ENCODE data around the gene NRXN2.
"Not testable (repeated sequence)": the region's sequence is repeated elsewhere in the genome, so short reads cannot be mapped to it uniquely, and the experiment has no call there.

The NRXN2 gene

DNA sequence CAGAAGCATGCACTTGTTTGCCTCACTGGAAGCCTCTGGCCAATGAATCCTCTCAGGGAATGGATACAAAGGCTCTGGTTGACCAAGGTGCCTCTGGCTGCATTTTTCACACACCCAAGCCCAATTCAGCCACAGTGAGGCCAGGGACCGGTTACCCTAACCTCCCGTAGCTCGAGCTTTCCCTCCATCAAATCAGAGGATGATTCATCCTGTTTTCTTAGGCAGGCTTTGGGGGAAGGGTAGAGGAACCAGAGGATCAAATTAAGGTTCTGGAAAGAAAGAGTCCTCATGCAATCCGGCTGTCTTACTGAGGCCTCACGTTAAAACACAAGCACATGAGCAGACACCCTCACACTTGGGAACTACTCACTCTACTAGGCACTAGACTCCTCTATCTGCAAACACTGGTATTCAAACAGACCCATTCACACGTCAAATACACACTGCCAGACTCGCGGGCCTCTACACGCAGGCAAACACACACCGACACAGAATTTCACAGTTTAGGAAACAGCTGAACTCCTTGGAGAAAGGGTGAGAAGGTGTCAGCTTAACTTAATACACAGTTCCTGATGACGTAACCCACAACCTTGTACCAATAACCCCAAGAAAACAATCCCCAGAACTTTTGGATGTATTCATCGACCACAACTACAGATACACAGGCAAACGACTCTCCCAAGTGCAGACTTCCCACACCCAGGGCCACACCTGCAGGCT, 12.4 kb downstream of the NRXN2 start:
- no peak overlapping the region for H3K4me2 ChIP-seq (ENCODE audit: low read length)
- no peak overlapping the region for H3K4me3 ChIP-seq (ENCODE audit: low read depth, low read length, poor library complexity, severe bottlenecking)
- H3K79me2 ChIP-seq (ENCODE audit: insufficient read depth, low read length): no peaks in the 10 kb centered on the region
- H3K27me3 ChIP-seq (ENCODE audit: insufficient read depth, low read length): peaks cover 5% of the 10 kb centered on the region; the same call in 1 of the 2 replicates
- H3K36me3 ChIP-seq (ENCODE audit: insufficient read depth, low read length): no peaks in the 10 kb centered on the region
- TF ChIP-seq, protein P1, sequence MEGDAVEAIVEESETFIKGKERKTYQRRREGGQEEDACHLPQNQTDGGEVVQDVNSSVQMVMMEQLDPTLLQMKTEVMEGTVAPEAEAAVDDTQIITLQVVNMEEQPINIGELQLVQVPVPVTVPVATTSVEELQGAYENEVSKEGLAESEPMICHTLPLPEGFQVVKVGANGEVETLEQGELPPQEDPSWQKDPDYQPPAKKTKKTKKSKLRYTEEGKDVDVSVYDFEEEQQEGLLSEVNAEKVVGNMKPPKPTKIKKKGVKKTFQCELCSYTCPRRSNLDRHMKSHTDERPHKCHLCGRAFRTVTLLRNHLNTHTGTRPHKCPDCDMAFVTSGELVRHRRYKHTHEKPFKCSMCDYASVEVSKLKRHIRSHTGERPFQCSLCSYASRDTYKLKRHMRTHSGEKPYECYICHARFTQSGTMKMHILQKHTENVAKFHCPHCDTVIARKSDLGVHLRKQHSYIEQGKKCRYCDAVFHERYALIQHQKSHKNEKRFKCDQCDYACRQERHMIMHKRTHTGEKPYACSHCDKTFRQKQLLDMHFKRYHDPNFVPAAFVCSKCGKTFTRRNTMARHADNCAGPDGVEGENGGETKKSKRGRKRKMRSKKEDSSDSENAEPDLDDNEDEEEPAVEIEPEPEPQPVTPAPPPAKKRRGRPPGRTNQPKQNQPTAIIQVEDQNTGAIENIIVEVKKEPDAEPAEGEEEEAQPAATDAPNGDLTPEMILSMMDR (IDR thresholded peaks at IDR 0.05; ENCODE audit: low read length): no peak
- no peak for TF ChIP-seq EZH2 (IDR thresholded peaks at IDR 0.05; ENCODE audit: borderline replicate concordance, low read length)
- H3K9ac ChIP-seq (ENCODE audit: low read length): no peak overlapping the region
- H2AFZ ChIP-seq (ENCODE audit: low read length): no peak overlapping the region
- H3K9me2 ChIP-seq (ENCODE audit: low read depth, low read length): no peaks in the 10 kb centered on the region
- no peaks in the 10 kb centered on the region for H3K4me1 ChIP-seq (ENCODE audit: insufficient read depth, low read length, severe bottlenecking)
- no peaks in the 10 kb centered on the region for H4K20me1 ChIP-seq (ENCODE audit: insufficient read depth, low read length)
- H3K27ac ChIP-seq (ENCODE audit: low read depth, low read length, poor library complexity, severe bottlenecking): no peak overlapping the region
- H3F3A ChIP-seq (ENCODE audit: insufficient read depth, low read length): no peaks in the 10 kb centered on the region
- H3K9me3 ChIP-seq (ENCODE audit: low read length): no peaks in the 10 kb centered on the region

GRCh38 chr11:64705501-64705900, 17.5 kb downstream of the NRXN2 start:
- Histone ChIP-seq H3K4me1 (ENCODE audit: insufficient read depth, low read length, severe bottlenecking) (no peaks in the 10 kb centered on the region), H3F3A (ENCODE audit: insufficient read depth, low read length) (no peaks in the 10 kb centered on the region), H3K4me3 (ENCODE audit: low read depth, low read length, poor library complexity, severe bottlenecking) (no peak overlapping the region), H3K9me3 (ENCODE audit: low read length) (no peaks in the 10 kb centered on the region), H3K9me2 (ENCODE audit: low read depth, low read length) (no peaks in the 10 kb centered on the region), H4K20me1 (ENCODE audit: insufficient read depth, low read length) (no peaks in the 10 kb centered on the region), H3K79me2 (ENCODE audit: insufficient read depth, low read length) (no peaks in the 10 kb centered on the region), H3K36me3 (ENCODE audit: insufficient read depth, low read length) (no peaks in the 10 kb centered on the region), H3K27me3 (ENCODE audit: insufficient read depth, low read length) (peaks cover under 1% of the 10 kb centered on the region; the same call in 1 of the 2 replicates), H3K4me2 (ENCODE audit: low read length) (no peak overlapping the region), H3K9ac (ENCODE audit: low read length) (no peak overlapping the region), H2AFZ (ENCODE audit: low read length) (no peak overlapping the region), H3K27ac (ENCODE audit: low read depth, low read length, poor library complexity, severe bottlenecking) (no peak overlapping the region)
- TF ChIP-seq, protein P1 (IDR thresholded peaks at IDR 0.05; ENCODE audit: low read length): no peak
- TF ChIP-seq EZH2 (IDR thresholded peaks at IDR 0.05; ENCODE audit: borderline replicate concordance, low read length): no peak

GRCh38 chr11:64703048-64703447, 19.9 kb downstream of the NRXN2 start:
- H3K4me1 ChIP-seq (ENCODE audit: insufficient read depth, low read length, severe bottlenecking): no peaks in the 10 kb centered on the region
- no peaks in the 10 kb centered on the region for H4K20me1 ChIP-seq (ENCODE audit: insufficient read depth, low read length)
- H3F3A ChIP-seq (ENCODE audit: insufficient read depth, low read length): no peaks in the 10 kb centered on the region
- no peaks in the 10 kb centered on the region for H3K9me2 ChIP-seq (ENCODE audit: low read depth, low read length)
- no peak overlapping the region for H3K27ac ChIP-seq (ENCODE audit: low read depth, low read length, poor library complexity, severe bottlenecking)
- no peaks in the 10 kb centered on the region for H3K9me3 ChIP-seq (ENCODE audit: low read length)
- no peak overlapping the region for H3K4me2 ChIP-seq (ENCODE audit: low read length)
- no peak overlapping the region for H3K4me3 ChIP-seq (ENCODE audit: low read depth, low read length, poor library complexity, severe bottlenecking)
- no peak for TF ChIP-seq EZH2 (IDR thresholded peaks at IDR 0.05; ENCODE audit: borderline replicate concordance, low read length)
- TF ChIP-seq, protein P1 (IDR thresholded peaks at IDR 0.05; ENCODE audit: low read length): no peak
- H3K27me3 ChIP-seq (ENCODE audit: insufficient read depth, low read length): peaks cover 6% of the 10 kb centered on the region
- no peaks in the 10 kb centered on the region for H3K36me3 ChIP-seq (ENCODE audit: insufficient read depth, low read length)
- no peaks in the 10 kb centered on the region for H3K79me2 ChIP-seq (ENCODE audit: insufficient read depth, low read length)
- H3K9ac ChIP-seq (ENCODE audit: low read length): no peak overlapping the region
- H2AFZ ChIP-seq (ENCODE audit: low read length): no peak overlapping the region

DNA sequence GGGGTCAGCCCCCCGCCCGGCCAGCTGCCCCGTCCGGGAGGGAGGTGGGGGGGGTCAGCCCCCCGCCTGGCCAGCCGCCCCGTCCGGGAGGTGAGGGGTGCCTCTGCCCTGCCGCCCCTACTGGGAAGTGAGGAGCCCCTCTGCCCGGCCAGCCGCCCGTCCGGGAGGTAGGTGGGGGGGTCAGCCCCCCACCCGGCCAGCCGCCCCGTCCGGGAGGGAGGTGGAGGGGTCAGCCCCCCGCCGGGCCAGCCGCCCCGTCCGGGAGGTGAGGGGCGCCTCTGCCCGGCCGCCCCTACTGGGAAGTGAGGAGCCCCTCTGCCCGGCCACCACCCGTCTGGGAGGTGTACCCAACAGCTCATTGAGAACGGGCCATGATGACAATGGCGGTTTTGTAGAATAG, 21.0 kb downstream of the NRXN2 start:
- not testable (repeated sequence) for H4K20me1 ChIP-seq (ENCODE audit: insufficient read depth, low read length); H3K79me2 ChIP-seq (ENCODE audit: insufficient read depth, low read length); H3K4me1 ChIP-seq (ENCODE audit: insufficient read depth, low read length, severe bottlenecking); H3K4me3 ChIP-seq (ENCODE audit: low read depth, low read length, poor library complexity, severe bottlenecking); H3K9me2 ChIP-seq (ENCODE audit: low read depth, low read length); H3F3A ChIP-seq (ENCODE audit: insufficient read depth, low read length); H3K9ac ChIP-seq (ENCODE audit: low read length); H3K4me2 ChIP-seq (ENCODE audit: low read length); H3K27me3 ChIP-seq (ENCODE audit: insufficient read depth, low read length); H3K36me3 ChIP-seq (ENCODE audit: insufficient read depth, low read length); H3K9me3 ChIP-seq (ENCODE audit: low read length); H2AFZ ChIP-seq (ENCODE audit: low read length); H3K27ac ChIP-seq (ENCODE audit: low read depth, low read length, poor library complexity, severe bottlenecking)
